Tibial artery (tissue), 4 donors: ENCODE data around the gene RITA1.

Experiments
- DNase-seq, 2 donors: peaks; one replicate each; pipeline ENCODE4 v3.0.0-alpha.2; 2019
- H3K27ac ChIP-seq, 2 donors: fragments of 200-600 bp; sonication (generic) in 1 of 2; 1 replicate in 1 of 2; 2 replicates in 1 of 2; pipeline ENCODE4 v1.5.1; 2018 to 2019; ENCODE audit warnings: mild to moderate bottlenecking in 1 of 2
- H3K27me3 ChIP-seq, 2 donors: fragments of 200-600 bp; sonication (generic) in 1 of 2; one replicate each; pipeline versions ENCODE4 v1.5.1 to v1.6.0; 2016 to 2019
- H3K36me3 ChIP-seq, 3 donors: fragments of 200-600 bp; sonication (generic) in 2 of 3; one replicate each; pipeline ENCODE4 v1.5.1; 2016 to 2019; ENCODE audit warnings: mild to moderate bottlenecking in 2 of 3
- H3K4me1 ChIP-seq, 4 donors: fragments of 200-600 bp; sonication (generic) in 2 of 4; 1 replicate in 3 of 4; 2 replicates in 1 of 4; pipeline ENCODE4 v1.5.1; 2016 to 2019
- H3K4me3 ChIP-seq, 2 donors: fragments of 200-600 bp; sonication (generic) in 1 of 2; 1 replicate in 1 of 2; 2 replicates in 1 of 2; pipeline ENCODE4 v1.5.1; 2018 to 2019; ENCODE audit warnings: mild to moderate bottlenecking in 2 of 2
- H3K9me3 ChIP-seq, 3 donors: fragments of 200-600 bp; sonication (generic) in 1 of 3; one replicate each; pipeline ENCODE4 v1.5.1; 2016 to 2019
- intact Hi-C: fragments of 100-400 bp; cut with DNase I; formaldehyde crosslinking; loops from one replicate; pipeline ENCODE4 v1.15.0; 2023; ENCODE audit warnings: low total_unique reads
- TF ChIP-seq, protein P1 (sequence below), 2 experiments: fragments of 200-600 bp in 1 of 2; fragments of 450-650 bp in 1 of 2; IDR thresholded peaks; one replicate each; pipeline ENCODE4 v1.5.1; 2017 to 2019; ENCODE audit warnings: antibody characterized with exemption in 2 of 2, mild to moderate bottlenecking in 1 of 2, moderate library complexity in 1 of 2

RITA1 gene

DNA sequence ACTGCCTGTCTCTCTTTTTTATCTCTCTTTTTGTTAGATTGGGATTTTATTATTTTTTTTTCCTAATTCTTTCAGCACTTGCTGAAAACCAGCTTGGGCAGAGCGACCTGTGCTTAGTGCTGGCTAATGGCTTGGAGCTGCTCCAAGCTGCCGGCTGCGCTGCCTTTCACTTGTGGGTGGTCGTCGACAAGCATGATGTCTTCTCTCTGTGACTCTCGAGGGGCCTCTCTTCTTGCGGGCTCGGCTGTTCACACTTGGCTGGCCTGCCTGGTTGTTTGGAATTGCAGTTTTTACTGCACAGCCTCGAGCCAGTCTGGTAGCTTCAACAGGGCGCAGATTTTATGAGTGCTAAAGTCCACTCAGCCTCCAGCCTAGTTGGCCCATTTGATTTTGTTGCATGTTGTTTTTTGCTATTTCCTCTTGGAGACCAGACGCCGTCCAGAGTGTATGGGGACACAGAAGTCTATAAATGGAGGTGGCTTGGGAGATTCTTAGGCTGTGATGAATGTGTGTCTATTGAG, 54.4 kb downstream of the RITA1 start:
- Histone ChIP-seq H3K9me3 (no peaks in the 10 kb centered on the region), H3K4me3 (no peak overlapping the region), H3K27ac (peak overlapping the region; percentile 82 to 97), H3K27me3 (no peaks in the 10 kb centered on the region), H3K4me1 (peaks cover 4 to 100% (median 95%) of the 10 kb centered on the region in 4 donors), H3K36me3 (peaks cover 0 to 14% (median 2%) of the 10 kb centered on the region in 3 donors)
- TF ChIP-seq, protein P1, sequence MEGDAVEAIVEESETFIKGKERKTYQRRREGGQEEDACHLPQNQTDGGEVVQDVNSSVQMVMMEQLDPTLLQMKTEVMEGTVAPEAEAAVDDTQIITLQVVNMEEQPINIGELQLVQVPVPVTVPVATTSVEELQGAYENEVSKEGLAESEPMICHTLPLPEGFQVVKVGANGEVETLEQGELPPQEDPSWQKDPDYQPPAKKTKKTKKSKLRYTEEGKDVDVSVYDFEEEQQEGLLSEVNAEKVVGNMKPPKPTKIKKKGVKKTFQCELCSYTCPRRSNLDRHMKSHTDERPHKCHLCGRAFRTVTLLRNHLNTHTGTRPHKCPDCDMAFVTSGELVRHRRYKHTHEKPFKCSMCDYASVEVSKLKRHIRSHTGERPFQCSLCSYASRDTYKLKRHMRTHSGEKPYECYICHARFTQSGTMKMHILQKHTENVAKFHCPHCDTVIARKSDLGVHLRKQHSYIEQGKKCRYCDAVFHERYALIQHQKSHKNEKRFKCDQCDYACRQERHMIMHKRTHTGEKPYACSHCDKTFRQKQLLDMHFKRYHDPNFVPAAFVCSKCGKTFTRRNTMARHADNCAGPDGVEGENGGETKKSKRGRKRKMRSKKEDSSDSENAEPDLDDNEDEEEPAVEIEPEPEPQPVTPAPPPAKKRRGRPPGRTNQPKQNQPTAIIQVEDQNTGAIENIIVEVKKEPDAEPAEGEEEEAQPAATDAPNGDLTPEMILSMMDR (IDR thresholded peaks at IDR 0.05): no peak
- peak in 1 of 2 donors; percentile 78 for DNase-seq
- intact Hi-C loops: no loop called here

DNA sequence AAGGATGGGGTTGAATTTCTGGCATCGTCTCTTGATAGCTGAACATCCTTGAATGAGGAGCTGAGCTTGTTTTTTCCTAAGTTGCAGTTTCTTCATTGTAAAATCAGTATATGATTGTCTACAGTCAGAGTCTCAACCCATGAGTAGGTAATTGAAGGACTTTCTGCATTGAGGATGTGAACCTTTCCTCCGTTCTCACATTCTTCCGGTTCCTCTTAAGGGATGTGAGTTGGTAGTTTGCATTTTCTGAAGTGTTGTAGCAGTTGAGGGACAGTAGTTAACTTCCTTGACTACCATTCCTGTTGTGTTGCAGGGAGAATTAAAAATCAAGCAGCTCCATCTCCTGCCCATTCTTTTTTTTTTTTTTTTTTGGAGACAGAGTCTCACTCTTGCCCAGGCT, 54.9 kb downstream of the RITA1 start:
- H3K9me3 ChIP-seq: no peaks in the 10 kb centered on the region
- peaks cover 4 to 100% (median 97%) of the 10 kb centered on the region in 4 donors for H3K4me1 ChIP-seq
- DNase-seq: no peak
- no peak overlapping the region for H3K4me3 ChIP-seq
- TF ChIP-seq, protein P1 (IDR thresholded peaks at IDR 0.05): no peak
- intact Hi-C loops: no loop called here
- peaks cover 0 to 14% (median 0%) of the 10 kb centered on the region in 3 donors for H3K36me3 ChIP-seq
- H3K27me3 ChIP-seq: no peaks in the 10 kb centered on the region
- peak overlapping the region; percentile 82 to 97 for H3K27ac ChIP-seq

DNA sequence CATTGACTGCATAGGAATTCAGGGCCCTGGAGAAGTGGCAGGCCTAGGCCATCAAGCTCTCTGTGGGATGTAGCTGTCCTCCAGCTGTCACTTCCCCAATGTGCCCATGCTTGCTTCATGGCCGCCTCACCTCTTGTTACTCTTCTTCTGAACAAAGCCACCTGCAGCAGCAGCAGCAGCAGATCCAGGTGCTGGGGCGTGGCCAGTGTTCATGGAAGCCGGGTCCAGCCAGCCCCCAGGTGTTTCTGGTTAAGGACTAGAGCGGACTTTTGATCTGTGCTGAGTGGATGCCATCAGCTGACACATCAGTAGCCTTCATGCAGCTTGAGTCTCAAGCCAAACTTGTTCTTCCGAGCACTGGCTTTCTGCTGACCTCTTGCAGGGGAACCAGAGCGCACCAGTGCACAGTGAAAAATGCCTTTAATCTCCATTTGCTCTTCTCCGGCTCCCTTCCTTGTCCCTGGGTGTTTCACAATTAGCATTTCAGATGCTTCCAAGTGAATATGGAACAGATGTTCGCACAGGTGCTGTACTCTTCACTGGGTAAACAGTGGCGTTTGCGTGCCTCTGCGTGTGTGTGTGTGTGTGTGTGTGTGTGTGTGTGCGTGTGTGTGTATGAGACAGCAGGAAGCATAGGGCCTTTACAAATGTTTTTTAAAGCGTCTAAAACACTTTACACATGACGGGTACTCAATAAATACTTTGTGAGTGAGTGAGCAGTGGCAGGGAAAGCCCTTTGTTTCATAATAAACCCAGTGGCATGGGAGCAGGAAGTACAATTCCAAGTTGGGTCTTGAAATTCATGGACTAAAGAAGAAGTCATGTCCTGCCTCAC, 55.9 kb downstream of the RITA1 start:
- Histone ChIP-seq H3K27me3 (no peaks in the 10 kb centered on the region), H3K4me1 (peaks cover 5 to 99% (median 96%) of the 10 kb centered on the region in 4 donors), H3K9me3 (no peaks in the 10 kb centered on the region), H3K27ac (peak overlapping the region; percentile 82 to 97), H3K4me3 (no peak overlapping the region), H3K36me3 (peaks cover 0 to 10% (median 0%) of the 10 kb centered on the region in 3 donors)
- DNase-seq: no peak
- TF ChIP-seq, protein P1 (IDR thresholded peaks at IDR 0.05): no peak
- intact Hi-C loops: no loop called here
